ENCODE data around the gene WDR33. TPM values are rescaled to one million over a fixed set of nuclear protein-coding genes. Genes with fewer than 3 reads are reported as not detected.
A peak's percentile ranks its signal among the peaks of the same experiment; 100 is the strongest.

WDR33 gene
- total RNA-seq, 2 donors from 2014 or later, result 16.1 to 16.8 TPM

DNA sequence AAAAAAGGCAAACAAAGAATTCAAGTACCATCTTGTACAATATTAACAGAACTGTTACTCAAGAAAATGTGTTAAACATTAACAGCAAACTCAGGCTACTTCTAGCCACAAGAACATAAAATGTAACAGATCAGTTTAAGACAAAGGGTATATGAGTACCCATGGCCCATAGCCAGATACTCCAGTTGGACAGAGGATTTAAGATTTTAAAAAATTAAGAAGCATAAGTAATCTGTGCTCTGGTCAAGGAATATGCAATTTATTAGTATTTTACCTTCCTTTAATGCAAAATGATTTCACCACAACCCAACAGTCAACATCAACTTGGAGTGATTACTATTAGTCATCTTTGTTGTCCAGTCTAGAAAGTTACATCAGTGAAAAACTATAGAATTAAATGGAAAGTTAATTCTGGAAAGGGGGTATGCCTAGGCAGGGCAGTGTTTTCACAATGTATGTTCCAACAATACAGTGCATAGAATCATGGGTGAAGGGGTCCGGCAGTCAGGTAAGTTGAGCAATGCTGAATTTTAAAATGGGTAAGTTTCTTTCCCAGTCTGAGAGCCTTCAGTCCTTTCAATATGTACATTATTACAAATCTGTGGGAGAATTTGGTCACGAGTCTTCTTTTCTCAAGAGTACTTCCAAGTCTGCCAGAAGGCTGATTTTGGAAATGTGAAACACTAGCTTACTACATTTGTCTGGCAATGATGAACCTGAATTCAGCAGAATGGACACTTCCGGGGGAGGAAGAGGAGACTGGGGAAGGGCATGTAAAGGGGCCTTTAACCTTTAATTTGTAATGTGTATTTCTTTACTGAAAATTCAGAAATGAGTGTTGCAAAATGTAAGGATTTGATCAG is 75.2 kb downstream of the WDR33 start:
- no peak for DNase-seq (ENCODE audit: low spot score)
- H3K4me3 ChIP-seq, result no peak overlapping the region
- H3K9me3 ChIP-seq, result no peaks in the 10 kb centered on the region
- H3K27ac ChIP-seq, result no peak overlapping the region
- peaks cover 0 to 17% of the 10 kb centered on the region in 2 donors for H3K4me1 ChIP-seq
- no peaks in the 10 kb centered on the region for H3K36me3 ChIP-seq
- no peaks in the 10 kb centered on the region for H3K27me3 ChIP-seq
- TF ChIP-seq, protein P1, sequence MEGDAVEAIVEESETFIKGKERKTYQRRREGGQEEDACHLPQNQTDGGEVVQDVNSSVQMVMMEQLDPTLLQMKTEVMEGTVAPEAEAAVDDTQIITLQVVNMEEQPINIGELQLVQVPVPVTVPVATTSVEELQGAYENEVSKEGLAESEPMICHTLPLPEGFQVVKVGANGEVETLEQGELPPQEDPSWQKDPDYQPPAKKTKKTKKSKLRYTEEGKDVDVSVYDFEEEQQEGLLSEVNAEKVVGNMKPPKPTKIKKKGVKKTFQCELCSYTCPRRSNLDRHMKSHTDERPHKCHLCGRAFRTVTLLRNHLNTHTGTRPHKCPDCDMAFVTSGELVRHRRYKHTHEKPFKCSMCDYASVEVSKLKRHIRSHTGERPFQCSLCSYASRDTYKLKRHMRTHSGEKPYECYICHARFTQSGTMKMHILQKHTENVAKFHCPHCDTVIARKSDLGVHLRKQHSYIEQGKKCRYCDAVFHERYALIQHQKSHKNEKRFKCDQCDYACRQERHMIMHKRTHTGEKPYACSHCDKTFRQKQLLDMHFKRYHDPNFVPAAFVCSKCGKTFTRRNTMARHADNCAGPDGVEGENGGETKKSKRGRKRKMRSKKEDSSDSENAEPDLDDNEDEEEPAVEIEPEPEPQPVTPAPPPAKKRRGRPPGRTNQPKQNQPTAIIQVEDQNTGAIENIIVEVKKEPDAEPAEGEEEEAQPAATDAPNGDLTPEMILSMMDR (IDR thresholded peaks at IDR 0.05), result no peak

DNA sequence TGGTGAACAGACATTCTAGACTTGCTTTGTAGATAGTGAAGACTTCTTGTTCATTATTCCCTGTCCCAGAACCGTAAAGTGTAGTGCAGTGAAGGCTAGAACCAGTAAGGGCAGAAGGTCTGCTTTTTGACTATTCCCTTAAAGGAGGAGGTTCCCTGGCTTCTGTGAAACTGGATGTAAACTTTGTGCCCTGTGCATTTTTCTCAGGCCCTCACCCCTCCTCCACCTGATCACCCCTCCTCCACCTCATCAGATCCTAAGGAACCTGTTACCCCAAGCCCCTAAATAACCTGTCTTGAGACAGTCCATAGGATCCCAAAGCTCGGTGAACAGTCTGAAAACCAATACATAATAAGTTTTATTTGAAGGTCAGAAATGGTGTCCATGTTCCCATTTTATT is 75.9 kb downstream of the WDR33 start:
- peaks cover 0 to 17% of the 10 kb centered on the region in 2 donors for H3K4me1 ChIP-seq
- no peaks in the 10 kb centered on the region for H3K27me3 ChIP-seq
- no peak for DNase-seq (ENCODE audit: low spot score)
- peak overlapping the region in 1 of 2 donors; percentile 80 for H3K27ac ChIP-seq
- H3K4me3 ChIP-seq, result no peak overlapping the region
- H3K36me3 ChIP-seq, result no peaks in the 10 kb centered on the region
- H3K9me3 ChIP-seq, result no peaks in the 10 kb centered on the region
- TF ChIP-seq, protein P1 (IDR thresholded peaks at IDR 0.05), result no peak

DNA sequence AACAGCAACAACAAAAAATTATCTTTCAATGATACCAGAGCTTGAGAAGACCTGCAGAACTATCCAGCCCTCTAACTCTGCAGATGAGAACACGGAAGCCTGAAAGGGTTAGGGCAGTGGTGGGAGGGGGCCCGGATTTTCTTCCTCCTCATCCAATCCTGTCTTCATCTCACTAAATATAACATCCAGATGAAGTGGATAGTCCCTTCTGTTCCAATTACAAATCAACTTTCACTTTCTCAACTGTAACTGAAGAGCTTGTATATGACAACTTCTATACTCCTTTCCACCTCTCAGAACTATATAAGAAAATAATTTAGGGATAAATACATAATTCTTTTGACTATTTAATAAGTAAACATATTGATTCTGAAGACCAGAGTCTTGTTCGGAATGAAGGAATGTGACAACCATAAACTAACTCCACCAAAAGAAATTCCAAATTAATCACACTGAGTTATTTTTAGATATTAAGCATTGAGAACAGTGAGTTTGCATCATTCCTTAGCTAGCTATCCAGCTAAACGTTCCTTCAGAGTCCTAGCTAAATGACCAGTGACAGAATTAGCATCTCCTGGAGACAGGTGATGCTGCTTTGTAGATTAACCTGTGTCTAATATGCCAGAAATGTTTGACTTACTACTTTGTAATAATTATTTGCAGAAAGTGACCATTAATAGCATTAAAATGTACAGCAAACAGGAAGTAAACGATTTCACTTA is 77.0 kb downstream of the WDR33 start:
- H3K27me3 ChIP-seq, result no peaks in the 10 kb centered on the region
- H3K27ac ChIP-seq, result peak overlapping the region; percentile 63 to 80
- H3K9me3 ChIP-seq, result no peaks in the 10 kb centered on the region
- H3K36me3 ChIP-seq, result no peaks in the 10 kb centered on the region
- no peak for DNase-seq (ENCODE audit: low spot score)
- H3K4me1 ChIP-seq, result peaks cover 0 to 17% of the 10 kb centered on the region in 2 donors
- TF ChIP-seq, protein P1 (IDR thresholded peaks at IDR 0.05), result no peak
- peak overlapping the region; percentile 1 to 36 for H3K4me3 ChIP-seq

DNA sequence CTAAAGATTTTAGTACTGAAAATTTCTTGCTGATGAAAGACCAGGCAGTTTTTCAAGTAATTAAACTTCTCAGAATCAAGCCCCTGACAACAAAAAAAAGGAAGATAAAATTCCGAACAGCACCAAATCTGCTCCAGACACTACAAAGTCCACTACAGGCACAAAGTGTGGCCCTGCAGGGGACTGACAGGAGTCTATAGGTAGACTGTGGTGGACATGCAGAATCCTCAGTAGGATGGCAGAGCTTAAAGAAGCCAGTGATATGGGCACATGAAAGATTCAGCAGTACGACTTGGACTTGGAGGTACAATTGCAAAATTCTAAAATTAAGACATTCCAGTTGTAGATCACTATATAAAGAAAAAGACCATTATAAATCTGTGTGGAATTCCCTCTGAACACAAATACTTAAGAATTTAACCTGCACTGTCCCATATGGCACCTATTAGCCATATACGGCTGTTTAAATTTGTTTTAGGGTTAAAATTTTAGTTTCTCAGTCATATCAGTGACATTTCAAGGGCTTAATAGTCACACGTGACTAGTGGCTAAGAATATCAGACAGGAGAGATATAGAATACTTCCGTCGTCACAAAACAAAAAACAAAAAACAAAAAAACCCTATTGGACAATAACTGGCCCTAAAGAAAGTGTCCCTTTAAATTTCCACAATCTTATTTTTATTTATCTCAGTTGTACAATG is 77.7 kb downstream of the WDR33 start:
- peak overlapping the region; percentile 1 to 36 for H3K4me3 ChIP-seq
- no peaks in the 10 kb centered on the region for H3K27me3 ChIP-seq
- DNase-seq (ENCODE audit: low spot score), result no peak
- H3K9me3 ChIP-seq, result no peaks in the 10 kb centered on the region
- peaks cover 0 to 17% of the 10 kb centered on the region in 2 donors for H3K4me1 ChIP-seq
- TF ChIP-seq, protein P1 (IDR thresholded peaks at IDR 0.05), result no peak
- H3K27ac ChIP-seq, result peak overlapping the region; percentile 63 to 80
- H3K36me3 ChIP-seq, result no peaks in the 10 kb centered on the region

DNA sequence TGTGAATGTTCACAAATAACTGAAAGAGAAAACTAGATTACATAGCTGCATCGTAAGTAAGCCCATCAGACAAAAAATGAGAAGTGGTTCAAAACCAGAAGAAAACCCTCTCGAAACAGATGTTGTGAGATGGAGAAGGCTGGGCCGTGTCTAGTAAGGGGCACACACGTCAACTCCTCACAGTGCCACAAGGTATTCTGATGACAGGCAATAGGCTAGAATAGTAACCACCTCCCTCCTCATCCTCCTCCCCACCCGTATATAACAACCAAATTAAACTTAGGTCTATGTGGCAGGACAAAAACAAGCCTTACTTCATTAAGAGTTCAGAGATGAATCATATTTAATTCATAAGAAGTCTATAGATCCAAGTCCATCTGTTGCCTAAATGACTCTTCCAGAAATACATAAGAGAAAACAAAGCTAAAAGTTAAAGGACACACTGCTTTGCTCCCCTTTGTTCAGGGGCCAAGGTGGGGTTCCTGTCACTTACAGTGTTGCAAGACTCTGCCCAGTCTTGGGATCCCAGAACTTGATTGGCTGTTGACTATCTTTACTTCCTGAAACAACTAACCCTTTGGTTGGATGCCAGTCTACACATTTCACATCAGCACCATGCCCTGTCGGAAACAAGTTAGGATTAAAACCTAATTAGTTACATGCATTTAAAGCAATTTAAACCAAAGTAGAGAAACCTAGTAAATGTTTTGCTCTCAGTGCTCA is 84.7 kb downstream of the WDR33 start:
- TF ChIP-seq, protein P1 (IDR thresholded peaks at IDR 0.05), result no peak
- Histone ChIP-seq H3K27ac (peak overlapping the region in 1 of 2 donors; percentile 41), H3K9me3 (no peaks in the 10 kb centered on the region), H3K4me3 (no peak overlapping the region), H3K4me1 (peaks cover 0 to 12% of the 10 kb centered on the region in 2 donors), H3K36me3 (peaks cover 11% of the 10 kb centered on the region), H3K27me3 (no peaks in the 10 kb centered on the region)
- no peak for DNase-seq (ENCODE audit: low spot score)

Measured in right atrium auricular region (tissue), 2 donors.